Measurements from ENCODE around the gene SPDYE1.

DNA sequence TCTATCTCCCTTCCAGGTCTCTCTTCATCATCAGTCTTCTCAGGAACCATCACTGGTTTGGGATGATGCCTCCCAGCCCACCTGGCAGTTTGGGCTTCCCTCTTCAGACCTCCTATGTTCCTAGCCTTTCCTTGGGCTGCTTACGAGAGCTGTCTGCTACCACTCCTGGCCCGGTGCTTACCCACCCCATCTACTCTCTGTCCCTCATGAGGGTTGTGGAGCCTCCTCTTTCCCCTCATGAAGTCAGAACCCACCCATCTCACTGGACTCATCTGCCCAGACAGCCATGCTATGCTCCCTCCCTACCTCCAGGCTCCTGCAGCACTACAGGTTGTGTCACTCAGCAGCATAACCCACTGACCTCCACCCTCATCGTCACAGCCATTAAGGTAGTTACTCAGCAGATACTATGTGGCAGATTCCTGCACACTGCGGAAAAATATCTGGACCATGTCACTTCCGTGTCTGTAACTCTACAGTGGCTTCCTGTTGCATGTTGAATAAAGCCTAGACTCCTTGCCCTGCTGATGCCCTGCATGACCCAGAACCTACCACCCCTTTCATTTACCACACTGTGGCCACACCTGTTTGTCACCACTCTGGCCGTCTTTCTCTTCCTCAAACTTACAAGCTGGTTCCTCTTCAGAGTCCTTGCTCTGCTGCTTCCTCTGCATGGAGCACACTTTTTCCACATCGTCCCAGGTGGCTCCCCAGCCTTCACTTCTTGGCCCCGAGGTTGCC, 48.8 kb downstream of the SPDYE1 start:
- TF ChIP-seq, protein P1, sequence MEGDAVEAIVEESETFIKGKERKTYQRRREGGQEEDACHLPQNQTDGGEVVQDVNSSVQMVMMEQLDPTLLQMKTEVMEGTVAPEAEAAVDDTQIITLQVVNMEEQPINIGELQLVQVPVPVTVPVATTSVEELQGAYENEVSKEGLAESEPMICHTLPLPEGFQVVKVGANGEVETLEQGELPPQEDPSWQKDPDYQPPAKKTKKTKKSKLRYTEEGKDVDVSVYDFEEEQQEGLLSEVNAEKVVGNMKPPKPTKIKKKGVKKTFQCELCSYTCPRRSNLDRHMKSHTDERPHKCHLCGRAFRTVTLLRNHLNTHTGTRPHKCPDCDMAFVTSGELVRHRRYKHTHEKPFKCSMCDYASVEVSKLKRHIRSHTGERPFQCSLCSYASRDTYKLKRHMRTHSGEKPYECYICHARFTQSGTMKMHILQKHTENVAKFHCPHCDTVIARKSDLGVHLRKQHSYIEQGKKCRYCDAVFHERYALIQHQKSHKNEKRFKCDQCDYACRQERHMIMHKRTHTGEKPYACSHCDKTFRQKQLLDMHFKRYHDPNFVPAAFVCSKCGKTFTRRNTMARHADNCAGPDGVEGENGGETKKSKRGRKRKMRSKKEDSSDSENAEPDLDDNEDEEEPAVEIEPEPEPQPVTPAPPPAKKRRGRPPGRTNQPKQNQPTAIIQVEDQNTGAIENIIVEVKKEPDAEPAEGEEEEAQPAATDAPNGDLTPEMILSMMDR (IDR thresholded peaks at IDR 0.05; ENCODE audit: low read depth, low read length, poor library complexity, severe bottlenecking), result no peak
- TF ChIP-seq EZH2phosphoT487 (IDR thresholded peaks at IDR 0.05; ENCODE audit: borderline replicate concordance, low read length), result no peak

Measured in DOHH2 (cell line).